ENCODE measurements around the gene ENPP7. TPM values are rescaled to one million over a fixed set of nuclear protein-coding genes. Genes with fewer than 3 reads are reported as not detected.

The ENPP7 gene
- total RNA-seq, 1 experiment from 2014 or later, result not detected

DNA sequence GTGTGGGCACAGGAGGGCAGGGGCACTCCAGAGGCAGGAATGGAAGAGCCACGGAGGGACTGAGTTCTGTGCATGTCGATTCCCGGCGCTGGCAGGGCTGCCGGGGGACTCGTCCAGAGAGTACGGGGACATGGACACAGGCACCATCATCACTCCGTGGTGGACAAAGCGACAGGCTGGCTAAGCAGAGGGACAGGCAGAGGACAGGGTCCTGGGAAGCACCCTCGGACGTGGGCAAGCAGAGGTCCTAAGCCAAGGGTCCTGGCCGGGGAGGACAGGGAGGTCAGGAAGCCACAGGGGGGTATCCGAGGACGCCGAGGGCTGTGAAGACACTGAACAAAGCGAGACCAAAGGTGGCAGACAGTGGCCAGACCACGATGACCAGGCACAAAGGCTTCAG, 44.3 kb upstream of the ENPP7 start:
- Histone ChIP-seq H3K27me3 (replicated peaks; ENCODE audit: insufficient read depth, low read depth, low read length, poor library complexity) (peaks cover 76% of the 10 kb centered on the region), H3K4me1 (ENCODE audit: insufficient read depth, low read length, poor library complexity, severe bottlenecking) (no peaks in the 10 kb centered on the region), H3K36me3 (ENCODE audit: insufficient read depth, low read length, poor library complexity, severe bottlenecking) (no peaks in the 10 kb centered on the region), H3K4me3 (ENCODE audit: low read depth, low read length, poor library complexity, severe bottlenecking) (no peak overlapping the region), H3K27ac (ENCODE audit: low read depth, low read length, poor library complexity, severe bottlenecking) (no peak overlapping the region), H3K9me3 (ENCODE audit: low read depth, low read length, poor library complexity, severe bottlenecking) (no peaks in the 10 kb centered on the region)
- intact Hi-C loops (cut with micrococcal nuclease; ENCODE audit: unreplicated experiment), result no loop called here
- BruUV-seq (replicated peaks), result no TSS peak
- TF ChIP-seq EZH2 (IDR thresholded peaks at IDR 0.05; ENCODE audit: borderline replicate concordance, low read depth, low read length, poor library complexity, severe bottlenecking), result no peak
- TF ChIP-seq, protein P1, sequence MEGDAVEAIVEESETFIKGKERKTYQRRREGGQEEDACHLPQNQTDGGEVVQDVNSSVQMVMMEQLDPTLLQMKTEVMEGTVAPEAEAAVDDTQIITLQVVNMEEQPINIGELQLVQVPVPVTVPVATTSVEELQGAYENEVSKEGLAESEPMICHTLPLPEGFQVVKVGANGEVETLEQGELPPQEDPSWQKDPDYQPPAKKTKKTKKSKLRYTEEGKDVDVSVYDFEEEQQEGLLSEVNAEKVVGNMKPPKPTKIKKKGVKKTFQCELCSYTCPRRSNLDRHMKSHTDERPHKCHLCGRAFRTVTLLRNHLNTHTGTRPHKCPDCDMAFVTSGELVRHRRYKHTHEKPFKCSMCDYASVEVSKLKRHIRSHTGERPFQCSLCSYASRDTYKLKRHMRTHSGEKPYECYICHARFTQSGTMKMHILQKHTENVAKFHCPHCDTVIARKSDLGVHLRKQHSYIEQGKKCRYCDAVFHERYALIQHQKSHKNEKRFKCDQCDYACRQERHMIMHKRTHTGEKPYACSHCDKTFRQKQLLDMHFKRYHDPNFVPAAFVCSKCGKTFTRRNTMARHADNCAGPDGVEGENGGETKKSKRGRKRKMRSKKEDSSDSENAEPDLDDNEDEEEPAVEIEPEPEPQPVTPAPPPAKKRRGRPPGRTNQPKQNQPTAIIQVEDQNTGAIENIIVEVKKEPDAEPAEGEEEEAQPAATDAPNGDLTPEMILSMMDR (conservative IDR thresholded peaks at IDR 0.05; ENCODE audit: low read depth, low read length), result no peak
- ChIA-PET POLR2A (ENCODE audit: low non-redundant PET) (no interaction called here), CTCF (no interaction called here)
- DNase-seq (ENCODE audit: low spot score), result no peak

DNA sequence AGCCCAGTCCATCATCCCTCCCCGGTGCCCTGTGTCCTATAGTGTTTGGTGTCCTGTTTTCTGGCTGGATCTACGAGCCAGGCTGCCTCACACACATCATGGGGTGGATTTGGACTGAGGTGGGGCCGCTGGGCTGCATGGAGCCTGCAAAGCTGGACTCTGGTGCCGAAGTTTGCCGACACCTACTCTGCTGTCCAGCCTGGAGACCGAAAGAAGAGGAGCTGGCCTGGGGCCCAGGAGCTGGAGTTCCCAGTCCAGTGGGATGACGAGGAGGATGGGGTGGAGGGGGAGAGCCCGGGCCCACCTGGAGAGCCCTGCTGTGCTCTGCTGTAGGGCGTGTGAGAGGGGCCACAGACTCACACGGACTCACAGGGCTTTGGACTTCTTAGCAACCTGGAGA, 40.3 kb upstream of the ENPP7 start:
- H3K4me1 ChIP-seq (ENCODE audit: insufficient read depth, low read length, poor library complexity, severe bottlenecking), result no peaks in the 10 kb centered on the region
- no peak for DNase-seq (ENCODE audit: low spot score)
- no peak for TF ChIP-seq EZH2 (IDR thresholded peaks at IDR 0.05; ENCODE audit: borderline replicate concordance, low read depth, low read length, poor library complexity, severe bottlenecking)
- TF ChIP-seq, protein P1 (conservative IDR thresholded peaks at IDR 0.05; ENCODE audit: low read depth, low read length), result no peak

DNA sequence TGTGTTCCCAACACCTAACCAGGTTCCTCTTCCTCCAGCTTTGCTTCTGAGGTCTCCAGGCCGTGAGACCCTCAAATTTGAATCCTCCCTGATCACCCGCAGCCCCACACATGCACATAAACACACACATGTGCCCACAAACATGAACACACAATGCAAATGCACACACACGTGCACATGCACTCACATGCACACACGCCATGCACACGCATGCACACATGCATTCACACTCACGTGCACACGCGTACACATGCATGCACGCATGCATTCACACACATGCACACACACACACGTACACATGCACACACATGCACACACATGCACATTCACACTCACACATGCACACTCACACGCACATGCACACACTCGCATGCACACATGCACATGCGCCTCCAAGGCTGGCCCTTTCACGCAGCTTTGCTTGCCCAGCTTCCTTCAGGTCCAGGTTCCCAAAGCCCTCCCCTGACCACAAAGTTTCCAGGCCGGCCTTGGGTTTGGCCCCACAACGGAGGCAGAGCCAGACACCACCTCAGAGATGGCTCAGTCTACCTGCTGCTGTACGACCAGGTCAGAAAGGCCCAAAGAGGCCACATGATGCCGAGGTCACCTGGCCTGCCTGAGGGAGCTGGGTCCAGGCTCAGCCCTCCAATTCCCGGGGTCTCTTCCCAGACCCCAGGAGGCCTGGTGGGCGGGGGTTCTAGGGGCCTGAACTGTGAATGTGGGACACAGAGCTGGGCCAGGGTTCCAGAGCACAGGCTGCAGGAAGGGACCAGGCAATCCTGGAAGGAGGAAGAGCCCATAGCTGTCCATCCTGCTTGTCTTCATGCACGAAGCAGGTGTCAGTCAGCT, 39.5 kb upstream of the ENPP7 start:
- CTCF ChIA-PET, result no interaction called here
- H3K4me3 ChIP-seq (ENCODE audit: low read depth, low read length, poor library complexity, severe bottlenecking), result no peak overlapping the region

More for the DNA sequence above, 40.3 kb upstream of the ENPP7 start:
- ChIA-PET CTCF (no interaction called here), POLR2A (ENCODE audit: low non-redundant PET) (no interaction called here)
- intact Hi-C loops (cut with micrococcal nuclease; ENCODE audit: unreplicated experiment), result no loop called here
- Histone ChIP-seq H3K4me3 (ENCODE audit: low read depth, low read length, poor library complexity, severe bottlenecking) (no peak overlapping the region), H3K36me3 (ENCODE audit: insufficient read depth, low read length, poor library complexity, severe bottlenecking) (no peaks in the 10 kb centered on the region), H3K27ac (ENCODE audit: low read depth, low read length, poor library complexity, severe bottlenecking) (no peak overlapping the region), H3K9me3 (ENCODE audit: low read depth, low read length, poor library complexity, severe bottlenecking) (no peaks in the 10 kb centered on the region), H3K27me3 (replicated peaks; ENCODE audit: insufficient read depth, low read depth, low read length, poor library complexity) (peaks cover 45% of the 10 kb centered on the region)
- BruUV-seq (replicated peaks), result no TSS peak

More for the DNA sequence above, 39.5 kb upstream of the ENPP7 start:
- intact Hi-C loops (cut with micrococcal nuclease; ENCODE audit: unreplicated experiment), result no loop called here
- no peaks in the 10 kb centered on the region for H3K9me3 ChIP-seq (ENCODE audit: low read depth, low read length, poor library complexity, severe bottlenecking)
- DNase-seq (ENCODE audit: low spot score), result no peak
- no peak overlapping the region for H3K27ac ChIP-seq (ENCODE audit: low read depth, low read length, poor library complexity, severe bottlenecking)
- POLR2A ChIA-PET (ENCODE audit: low non-redundant PET), result no interaction called here
- no peak for TF ChIP-seq EZH2 (IDR thresholded peaks at IDR 0.05; ENCODE audit: borderline replicate concordance, low read depth, low read length, poor library complexity, severe bottlenecking)
- TF ChIP-seq, protein P1 (conservative IDR thresholded peaks at IDR 0.05; ENCODE audit: low read depth, low read length), result no peak
- peaks cover 45% of the 10 kb centered on the region for H3K27me3 ChIP-seq (replicated peaks; ENCODE audit: insufficient read depth, low read depth, low read length, poor library complexity)
- BruUV-seq (replicated peaks), result no TSS peak
- no peaks in the 10 kb centered on the region for H3K36me3 ChIP-seq (ENCODE audit: insufficient read depth, low read length, poor library complexity, severe bottlenecking)
- no peaks in the 10 kb centered on the region for H3K4me1 ChIP-seq (ENCODE audit: insufficient read depth, low read length, poor library complexity, severe bottlenecking)
